Activated naive CD4-positive, alpha-beta T cell treated with Interleukin-2 at 50 U/mL for 16 hours (primary cell): ENCODE data around the gene SERINC2.
"Not testable (repeated sequence)": the region's sequence is repeated elsewhere in the genome, so short reads cannot be mapped to it uniquely, and the experiment has no call there.

Experiments
- DNase-seq: peaks from one replicate; pipeline ENCODE4 v3.0.0-alpha.2; 2020

Gene SERINC2

GRCh38 chr1:31416101-31416736 lies 3.2 kb downstream of the SERINC2 start:
- no peak for DNase-seq

- DNase-seq = no peak
These were observed 4.1 kb downstream of the SERINC2 start for GRCh38 chr1:31417148-31417547.

- DNase-seq = no peak
These were observed 5.8 kb downstream of the SERINC2 start for GRCh38 chr1:31418626-31419323.

DNA sequence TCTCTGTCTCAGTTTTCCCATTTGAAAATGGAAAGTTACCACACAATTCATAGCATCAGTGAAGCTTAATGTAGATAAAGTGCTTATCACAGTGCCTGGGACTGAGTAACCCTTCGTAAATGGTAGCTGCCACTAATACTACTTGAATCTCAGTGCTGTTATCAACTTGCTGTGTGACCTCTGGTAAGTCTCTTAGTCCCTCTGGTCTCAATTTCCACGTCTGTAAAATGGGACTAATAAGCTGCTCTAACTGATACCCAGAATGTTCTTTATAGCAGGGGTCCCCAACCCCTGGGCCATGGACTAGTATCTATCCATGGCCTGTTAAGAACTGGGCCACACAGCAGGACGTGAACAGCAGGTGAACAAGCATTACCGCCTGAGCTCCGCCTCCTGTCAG lies 7.7 kb downstream of the SERINC2 start:
- DNase-seq = no peak

DNA sequence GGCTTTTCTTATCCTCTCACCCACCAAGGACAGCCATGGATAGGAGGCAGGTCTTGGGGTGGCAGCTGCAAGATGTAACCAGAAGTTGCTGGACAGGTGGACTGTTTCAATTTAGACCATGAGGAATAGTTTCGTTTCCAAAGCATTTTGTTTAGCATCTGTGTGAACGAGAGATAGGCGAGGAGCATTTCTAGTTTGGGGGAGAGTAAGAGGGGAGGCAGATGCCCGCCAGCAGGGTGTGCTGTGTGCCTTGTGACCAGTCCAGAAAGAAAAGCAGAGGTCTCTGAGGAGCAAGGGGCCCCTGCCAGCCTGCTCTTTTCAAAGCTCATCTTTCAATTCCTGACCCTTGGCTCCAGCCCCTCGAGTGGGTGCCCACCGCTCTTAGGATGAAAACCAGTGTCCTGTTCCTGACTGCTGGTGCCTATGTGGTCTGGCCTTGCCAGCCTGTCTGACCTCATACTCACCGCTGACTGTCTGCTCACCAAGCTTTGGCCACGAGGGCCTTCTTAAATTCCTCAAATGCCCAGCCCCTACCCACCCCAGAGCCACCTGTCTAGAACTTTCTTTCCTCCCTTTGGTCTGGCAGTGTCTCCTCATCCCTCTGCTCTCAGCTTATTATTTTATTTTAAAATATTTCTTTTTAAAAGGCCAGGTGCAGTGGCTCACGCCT lies 8.5 kb downstream of the SERINC2 start:
- no peak for DNase-seq

DNA sequence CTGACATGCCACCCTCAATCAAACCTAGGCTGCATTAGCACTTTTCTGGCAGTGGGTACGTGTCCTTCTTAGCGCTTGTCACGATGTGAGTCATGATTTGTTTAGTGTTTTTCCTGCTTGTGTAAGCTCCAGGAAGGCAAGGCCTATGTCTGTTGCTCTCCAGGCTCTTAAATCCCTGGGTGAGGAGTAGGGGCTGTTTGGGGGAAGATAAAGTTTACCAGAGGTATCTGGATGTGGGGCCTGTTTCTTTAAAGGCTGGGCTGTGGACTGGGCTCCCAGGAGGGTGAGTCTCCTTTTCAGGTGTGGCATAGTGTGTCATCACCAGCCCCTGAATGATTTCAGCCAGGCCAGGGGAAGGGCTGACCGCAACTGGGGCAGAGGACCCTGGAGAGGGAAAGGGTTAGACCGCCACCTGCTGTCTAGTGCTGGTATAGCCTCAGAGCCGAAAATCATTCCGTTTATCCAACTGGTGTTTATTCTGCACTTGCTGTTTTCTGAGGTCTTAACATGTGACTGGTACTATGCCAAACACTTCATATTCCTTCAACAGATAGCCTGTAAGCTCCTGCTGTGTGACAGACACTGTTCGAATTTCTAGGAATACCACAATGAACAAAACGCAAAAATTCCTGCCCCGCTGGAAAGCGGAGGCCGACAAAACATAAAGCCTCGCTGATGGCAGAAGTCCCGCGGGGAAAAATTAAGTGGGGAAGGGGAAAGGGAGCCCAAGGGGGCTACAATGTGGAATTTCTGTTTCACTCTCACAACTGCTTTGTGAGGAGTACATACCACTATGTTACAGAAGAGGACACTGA lies 9.7 kb downstream of the SERINC2 start:
- DNase-seq = peak; percentile 70

- DNase-seq = no peak
These were observed 10.5 kb downstream of the SERINC2 start for GRCh38 chr1:31423418-31423947.

DNA sequence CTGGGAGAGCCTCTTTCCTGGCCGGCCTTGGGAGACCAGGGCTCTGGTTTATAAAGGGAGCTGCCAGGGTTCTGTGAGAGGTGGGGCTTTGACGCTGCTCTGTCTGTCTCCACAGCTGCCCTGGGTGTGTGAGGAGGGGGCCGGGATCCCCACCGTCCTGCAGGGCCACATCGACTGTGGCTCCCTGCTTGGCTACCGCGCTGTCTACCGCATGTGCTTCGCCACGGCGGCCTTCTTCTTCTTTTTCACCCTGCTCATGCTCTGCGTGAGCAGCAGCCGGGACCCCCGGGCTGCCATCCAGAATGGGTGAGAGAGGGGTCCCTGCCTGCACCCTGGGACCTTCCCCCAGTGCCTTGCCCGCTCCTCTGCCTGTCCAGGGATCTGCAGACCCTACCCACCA lies 11.6 kb downstream of the SERINC2 start:
- DNase-seq = no peak

DNA sequence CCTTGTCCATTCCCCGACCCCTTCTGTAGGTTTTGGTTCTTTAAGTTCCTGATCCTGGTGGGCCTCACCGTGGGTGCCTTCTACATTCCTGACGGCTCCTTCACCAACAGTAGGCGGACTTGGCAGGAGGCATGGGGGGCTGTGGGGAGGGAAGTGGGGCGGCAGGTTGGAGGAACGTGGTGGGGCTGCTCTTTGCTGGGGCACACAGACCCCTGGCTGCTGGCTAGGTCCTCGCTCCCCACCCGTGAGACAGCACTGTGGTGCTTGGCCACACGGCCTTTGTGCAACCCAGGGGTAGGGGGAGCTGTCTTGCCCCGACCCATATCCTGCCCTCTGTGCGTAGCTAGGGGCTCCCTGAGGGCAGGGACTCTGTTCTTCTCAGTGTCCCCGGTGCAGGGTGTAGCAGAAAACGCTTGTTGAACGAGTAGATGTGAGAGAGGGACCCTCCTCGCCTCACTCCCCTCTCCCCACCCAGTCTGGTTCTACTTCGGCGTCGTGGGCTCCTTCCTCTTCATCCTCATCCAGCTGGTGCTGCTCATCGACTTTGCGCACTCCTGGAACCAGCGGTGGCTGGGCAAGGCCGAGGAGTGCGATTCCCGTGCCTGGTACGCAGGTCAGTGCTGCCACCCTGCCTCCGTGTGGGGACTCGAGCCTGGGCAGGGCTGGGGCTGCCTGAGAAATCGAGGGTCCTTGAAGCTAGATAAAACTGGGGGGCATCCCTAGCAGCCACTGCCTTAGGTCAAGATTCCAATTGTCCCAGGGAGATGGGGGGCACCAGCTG lies 12.5 kb downstream of the SERINC2 start:
- DNase-seq = no peak

- no peak for DNase-seq
These were observed 13.4 kb downstream of the SERINC2 start for GRCh38 chr1:31426249-31426922.

- DNase-seq = no peak
These were observed 14.3 kb downstream of the SERINC2 start for GRCh38 chr1:31427322-31427721.

GRCh38 chr1:31428436-31429221 lies 15.6 kb downstream of the SERINC2 start:
- no peak for DNase-seq

DNA sequence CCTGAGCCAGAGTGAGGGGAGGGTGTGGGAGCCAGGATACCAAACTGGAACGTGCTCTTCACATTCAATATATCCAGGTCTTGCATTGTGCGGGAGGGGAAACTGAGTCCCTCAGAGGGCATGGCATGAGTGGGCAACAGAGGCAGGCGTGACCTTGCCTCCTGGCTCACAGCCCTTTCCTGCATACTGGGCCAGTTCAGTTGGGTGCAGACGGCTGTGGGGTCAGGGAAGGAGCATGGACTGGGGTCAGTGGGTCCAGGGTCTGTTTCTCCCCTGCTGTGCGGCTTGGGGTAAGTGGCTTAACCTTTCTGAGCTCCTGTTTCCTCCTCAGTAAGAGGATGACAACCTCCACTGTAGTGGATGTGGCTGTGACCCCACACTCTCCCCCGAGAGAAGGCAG lies 16.6 kb downstream of the SERINC2 start:
- no peak for DNase-seq

DNA sequence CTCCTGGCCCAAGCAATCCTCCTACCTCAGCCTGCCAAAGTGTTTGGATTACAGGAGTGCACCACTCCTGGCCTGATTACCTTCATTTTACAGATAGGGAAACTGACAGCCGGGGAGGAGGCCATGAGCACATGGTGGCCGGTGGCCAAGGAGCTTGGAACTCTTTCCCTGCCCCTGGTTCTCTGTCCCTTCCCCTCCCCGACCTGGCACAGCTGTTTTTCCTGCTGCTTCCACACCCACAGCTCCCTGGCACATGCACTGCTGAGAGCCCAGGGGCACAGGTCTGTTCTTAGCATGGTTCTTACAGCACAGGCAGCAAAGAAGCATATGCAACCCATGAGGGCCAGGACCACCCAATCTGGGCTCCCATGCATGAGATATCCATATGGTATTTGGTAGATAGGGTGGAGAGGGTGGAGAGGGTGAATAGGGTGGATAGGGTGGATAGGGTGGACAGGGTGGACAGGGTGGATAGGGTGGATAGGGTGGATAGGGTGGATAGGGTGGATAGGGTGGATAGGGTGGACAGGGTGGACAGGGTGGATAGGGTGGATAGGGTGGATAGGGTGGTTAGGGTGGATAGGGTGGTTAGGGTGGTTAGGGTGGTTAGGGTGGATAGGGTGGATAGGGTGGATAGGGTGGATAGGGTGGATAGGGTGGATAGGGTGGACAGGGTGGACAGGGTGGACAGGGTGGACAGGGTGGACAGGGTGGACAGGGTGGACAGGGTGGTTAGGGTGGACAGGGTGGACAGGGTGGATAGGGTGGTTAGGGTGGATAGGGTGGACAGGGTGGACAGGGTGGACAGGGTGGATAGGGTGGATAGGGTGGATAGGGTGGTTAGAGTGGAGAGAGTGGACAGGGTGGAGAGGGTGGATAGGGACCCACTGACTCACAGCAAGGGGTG lies 18.6 kb downstream of the SERINC2 start:
- DNase-seq = not testable (repeated sequence)

DNA sequence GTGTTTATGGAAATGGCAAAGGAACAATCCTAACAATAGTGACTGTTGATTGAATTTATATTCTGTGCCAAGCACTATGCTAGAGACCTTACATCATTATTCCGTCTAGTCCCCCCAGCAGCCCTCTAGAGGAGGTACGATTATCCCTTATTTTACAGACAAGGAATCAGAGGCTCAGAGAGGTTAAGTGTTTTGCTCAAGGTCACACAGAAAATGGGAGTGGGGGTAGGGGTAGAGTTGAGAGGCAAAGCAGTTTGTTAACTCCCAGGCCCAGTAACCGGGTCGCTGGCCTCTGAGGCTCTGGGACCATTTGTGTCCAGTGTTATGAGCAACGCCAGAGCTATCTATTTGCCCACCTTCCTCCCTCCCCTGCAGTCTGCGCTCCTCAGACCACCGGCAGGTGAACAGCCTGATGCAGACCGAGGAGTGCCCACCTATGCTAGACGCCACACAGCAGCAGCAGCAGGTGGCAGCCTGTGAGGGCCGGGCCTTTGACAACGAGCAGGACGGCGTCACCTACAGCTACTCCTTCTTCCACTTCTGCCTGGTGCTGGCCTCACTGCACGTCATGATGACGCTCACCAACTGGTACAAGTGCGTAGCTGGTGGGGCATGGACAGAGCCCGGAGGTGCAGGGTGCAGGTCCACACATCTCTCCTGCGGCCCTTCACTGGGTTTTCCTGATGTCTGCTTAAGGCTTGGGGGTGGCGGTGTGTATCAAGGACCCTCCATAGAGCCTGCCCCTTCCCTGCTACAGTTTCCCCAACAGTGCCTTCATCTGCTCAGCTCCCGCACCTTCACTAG lies 19.8 kb downstream of the SERINC2 start:
- no peak for DNase-seq

GRCh38 chr1:31433396-31433930 lies 20.4 kb downstream of the SERINC2 start:
- no peak for DNase-seq

DNA sequence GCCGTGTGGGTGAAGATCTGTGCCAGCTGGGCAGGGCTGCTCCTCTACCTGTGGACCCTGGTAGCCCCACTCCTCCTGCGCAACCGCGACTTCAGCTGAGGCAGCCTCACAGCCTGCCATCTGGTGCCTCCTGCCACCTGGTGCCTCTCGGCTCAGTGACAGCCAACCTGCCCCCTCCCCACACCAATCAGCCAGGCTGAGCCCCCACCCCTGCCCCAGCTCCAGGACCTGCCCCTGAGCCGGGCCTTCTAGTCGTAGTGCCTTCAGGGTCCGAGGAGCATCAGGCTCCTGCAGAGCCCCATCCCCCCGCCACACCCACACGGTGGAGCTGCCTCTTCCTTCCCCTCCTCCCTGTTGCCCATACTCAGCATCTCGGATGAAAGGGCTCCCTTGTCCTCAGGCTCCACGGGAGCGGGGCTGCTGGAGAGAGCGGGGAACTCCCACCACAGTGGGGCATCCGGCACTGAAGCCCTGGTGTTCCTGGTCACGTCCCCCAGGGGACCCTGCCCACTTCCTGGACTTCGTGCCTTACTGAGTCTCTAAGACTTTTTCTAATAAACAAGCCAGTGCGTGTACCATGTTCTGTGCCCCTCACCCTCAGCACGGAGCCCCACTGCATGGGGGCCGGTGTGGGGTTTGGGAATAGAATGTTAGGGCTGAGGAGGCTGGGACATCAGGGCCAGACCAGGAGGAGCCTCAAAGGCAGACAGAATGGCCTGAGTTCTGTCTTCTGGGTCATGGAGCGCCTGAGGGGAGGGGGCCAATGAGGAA lies 21.3 kb downstream of the SERINC2 start:
- no peak for DNase-seq

DNA sequence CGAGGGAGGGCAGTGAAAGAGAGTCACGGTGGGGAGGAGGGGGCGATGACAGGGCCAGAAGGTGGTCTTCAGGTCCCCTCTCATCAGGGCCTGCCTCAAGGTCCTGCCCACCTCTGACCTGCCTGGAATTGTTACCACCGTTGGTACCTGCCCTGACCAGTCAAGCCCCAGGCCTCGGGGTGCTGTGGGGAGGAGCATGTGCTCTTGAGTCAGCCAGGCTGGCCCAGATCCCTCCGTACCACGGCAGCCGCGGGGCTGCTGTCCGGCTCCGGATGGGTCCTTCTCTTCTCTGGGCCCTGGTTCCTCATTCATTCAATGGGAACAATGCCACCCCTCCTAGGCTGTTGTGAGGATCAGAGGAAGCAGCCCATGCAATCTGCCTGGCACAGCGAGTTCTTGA lies 22.0 kb downstream of the SERINC2 start:
- DNase-seq = no peak
